ENCODE results near the gene PDX1.

- TF ChIP-seq CTCF (IDR thresholded peaks at IDR 0.05; ENCODE audit: low read depth, low read length, poor library complexity, severe bottlenecking) (no peak), EZH2phosphoT487 (IDR thresholded peaks at IDR 0.05; ENCODE audit: borderline replicate concordance, low read length) (no peak)
These were observed 14.0 kb downstream of the PDX1 start for GRCh38 chr13:27933580-27934328.

Measured in DOHH2 (cell line).